GM19240 (cell line): Measurements from ENCODE around the gene MRPL9.
"Not testable (repeated sequence)": the region's sequence is repeated elsewhere in the genome, so short reads cannot be mapped to it uniquely, and the experiment has no call there.

Experiments
- DNase-seq: peaks from one replicate; pipeline ENCODE4 v3.0.0; 2011; ENCODE audit warnings: low spot score; ENCODE audit not compliant: insufficient read length

The MRPL9 gene

GRCh38 chr1:151787689-151788088, 24.4 kb upstream of the MRPL9 start:
- no peak for DNase-seq

GRCh38 chr1:151783796-151784195, 20.5 kb upstream of the MRPL9 start:
- no peak for DNase-seq

- no peak for DNase-seq
These were observed 19.4 kb upstream of the MRPL9 start for GRCh38 chr1:151782741-151783140.

- not testable (repeated sequence) for DNase-seq
These were observed 18.7 kb upstream of the MRPL9 start for GRCh38 chr1:151782026-151782425.

GRCh38 chr1:151780736-151781135, 17.4 kb upstream of the MRPL9 start:
- not testable (repeated sequence) for DNase-seq

GRCh38 chr1:151779852-151780251, 16.6 kb upstream of the MRPL9 start:
- no peak for DNase-seq

- DNase-seq: no peak
These were observed 14.0 kb upstream of the MRPL9 start for GRCh38 chr1:151777317-151777716.

GRCh38 chr1:151776665-151777062, 13.4 kb upstream of the MRPL9 start:
- DNase-seq: no peak

- no peak for DNase-seq
These were observed 12.8 kb upstream of the MRPL9 start for GRCh38 chr1:151775894-151776664.

GRCh38 chr1:151774256-151774922, 11.1 kb upstream of the MRPL9 start:
- no peak for DNase-seq

- no peak for DNase-seq
These were observed 10.4 kb upstream of the MRPL9 start for GRCh38 chr1:151773702-151774101.

- not testable (repeated sequence) for DNase-seq
These were observed 6.0 kb upstream of the MRPL9 start for GRCh38 chr1:151769270-151769669.

GRCh38 chr1:151768351-151769066, 5.2 kb upstream of the MRPL9 start:
- DNase-seq: not testable (repeated sequence)

- DNase-seq: no peak
These were observed 694 bp upstream of the MRPL9 start for GRCh38 chr1:151763990-151764389.

GRCh38 chr1:151760597-151761385, 2.5 kb downstream of the MRPL9 start:
- DNase-seq: no peak

- no peak for DNase-seq
These were observed 4.1 kb downstream of the MRPL9 start for GRCh38 chr1:151759241-151759640.

- no peak for DNase-seq
These were observed 7.0 kb downstream of the MRPL9 start for GRCh38 chr1:151756291-151756690.

GRCh38 chr1:151741516-151741915, 21.8 kb downstream of the MRPL9 start:
- DNase-seq: no peak

- DNase-seq: no peak
These were observed 23.5 kb downstream of the MRPL9 start for GRCh38 chr1:151739590-151740355.

GRCh38 chr1:151737479-151737878, 25.8 kb downstream of the MRPL9 start:
- DNase-seq: no peak

- no peak for DNase-seq
These were observed 26.3 kb downstream of the MRPL9 start for GRCh38 chr1:151737026-151737425.
